ENCODE measurements around the gene ADAMTS13.

The ADAMTS13 gene

GRCh38 chr9:133393399-133393798 lies 28.8 kb upstream of the ADAMTS13 start:
- DNase-seq: no peak

GRCh38 chr9:133394687-133395271 lies 27.4 kb upstream of the ADAMTS13 start:
- no peak for DNase-seq

- DNase-seq: no peak
Observed at GRCh38 chr9:133396952-133397351, 25.2 kb upstream of the ADAMTS13 start.

GRCh38 chr9:133397370-133397769 lies 24.8 kb upstream of the ADAMTS13 start:
- no peak for DNase-seq

- no peak for DNase-seq
Observed at GRCh38 chr9:133397895-133398294, 24.3 kb upstream of the ADAMTS13 start.

GRCh38 chr9:133400292-133400691 lies 21.9 kb upstream of the ADAMTS13 start:
- DNase-seq: no peak

- DNase-seq: no peak
Observed at GRCh38 chr9:133401588-133401987, 20.6 kb upstream of the ADAMTS13 start.

- no peak for DNase-seq
Observed at GRCh38 chr9:133402689-133403088, 19.5 kb upstream of the ADAMTS13 start.

GRCh38 chr9:133403766-133404453 lies 18.3 kb upstream of the ADAMTS13 start:
- DNase-seq: peak; percentile 29

GRCh38 chr9:133404454-133405002 lies 17.6 kb upstream of the ADAMTS13 start:
- no peak for DNase-seq

- no peak for DNase-seq
Observed at GRCh38 chr9:133405508-133406438, 16.4 kb upstream of the ADAMTS13 start.

- DNase-seq: peak; percentile 38
Observed at GRCh38 chr9:133406480-133407307, 15.5 kb upstream of the ADAMTS13 start.

- DNase-seq: no peak
Observed at GRCh38 chr9:133408042-133408441, 14.1 kb upstream of the ADAMTS13 start.

GRCh38 chr9:133415170-133415569 lies 7.0 kb upstream of the ADAMTS13 start:
- DNase-seq: no peak

GRCh38 chr9:133417541-133418461 lies 4.4 kb upstream of the ADAMTS13 start, which contains the start of gene REXO4:
TSS of gene REXO4 (minus strand) at chr9:133418010. CDS start at chr9:133417844, 166 bp downstream.
- DNase-seq: peak; percentile 70

- DNase-seq: no peak
Observed at GRCh38 chr9:133419005-133419404, 3.2 kb upstream of the ADAMTS13 start.

GRCh38 chr9:133420392-133420827 lies 1.8 kb upstream of the ADAMTS13 start:
- DNase-seq: no peak

- no peak for DNase-seq
Observed at GRCh38 chr9:133423216-133423615, 1.0 kb downstream of the ADAMTS13 start.

- DNase-seq: no peak
Observed at GRCh38 chr9:133424187-133424586, 2.0 kb downstream of the ADAMTS13 start.

GRCh38 chr9:133425049-133425632 lies 3.0 kb downstream of the ADAMTS13 start:
- no peak for DNase-seq

- no peak for DNase-seq
Observed at GRCh38 chr9:133426011-133426410, 3.8 kb downstream of the ADAMTS13 start.
